ENCODE results near the gene PDF.
"Not testable (repeated sequence)": the region's sequence is repeated elsewhere in the genome, so short reads cannot be mapped to it uniquely, and the experiment has no call there.

PDF gene

GRCh38 chr16:69315486-69316311, 14.7 kb downstream of the PDF start:
- no peak for DNase-seq

GRCh38 chr16:69314534-69314933, 15.9 kb downstream of the PDF start:
- DNase-seq, result no peak

- DNase-seq, result no peak
These were observed 16.9 kb downstream of the PDF start for GRCh38 chr16:69313469-69313868.

GRCh38 chr16:69311533-69312387, 18.6 kb downstream of the PDF start:
- DNase-seq, result peak; percentile 47 to 71 (median 49)

GRCh38 chr16:69310653-69311532, 19.5 kb downstream of the PDF start, which contains the start of gene VPS4A:
TSS of gene VPS4A (plus strand) at chr16:69311350. CDS start at chr16:69311512, 162 bp downstream.
- peak; percentile 96 to 99 (median 98) for DNase-seq

- DNase-seq, result no peak
These were observed 21.1 kb downstream of the PDF start for GRCh38 chr16:69309316-69309715.

- no peak for DNase-seq
These were observed 22.5 kb downstream of the PDF start for GRCh38 chr16:69307856-69308255.

- DNase-seq, result no peak
These were observed 23.3 kb downstream of the PDF start for GRCh38 chr16:69307091-69307490.

- no peak for DNase-seq
These were observed 24.4 kb downstream of the PDF start for GRCh38 chr16:69306031-69306430.

- no peak for DNase-seq
These were observed 28.1 kb downstream of the PDF start for GRCh38 chr16:69302301-69302700.

GRCh38 chr16:69301861-69302260, 28.5 kb downstream of the PDF start:
- no peak for DNase-seq

- DNase-seq, result no peak
These were observed 29.2 kb downstream of the PDF start for GRCh38 chr16:69301187-69301586.

- no peak for DNase-seq
These were observed 32.1 kb downstream of the PDF start for GRCh38 chr16:69298261-69298660.

- DNase-seq, result not testable (repeated sequence)
These were observed 33.6 kb downstream of the PDF start for GRCh38 chr16:69296771-69297170.

- no peak for DNase-seq
These were observed 36.3 kb downstream of the PDF start for GRCh38 chr16:69294051-69294450.

- DNase-seq, result no peak
These were observed 37.0 kb downstream of the PDF start for GRCh38 chr16:69293401-69293800.

GRCh38 chr16:69291657-69292056, 38.7 kb downstream of the PDF start:
- not testable (repeated sequence) for DNase-seq

GRCh38 chr16:69286941-69287713, 43.3 kb downstream of the PDF start:
- DNase-seq, result peak; percentile 79 to 86 (median 81)

- no peak for DNase-seq
These were observed 45.1 kb downstream of the PDF start for GRCh38 chr16:69285240-69285639.

- no peak for DNase-seq
These were observed 46.5 kb downstream of the PDF start for GRCh38 chr16:69283851-69284250.

- DNase-seq, result no peak
These were observed 53.0 kb downstream of the PDF start for GRCh38 chr16:69277413-69277812.

All from suppressor macrophage treated with lipopolysaccharide for 1 hour (primary cell).